Stimulated activated naive CD8-positive, alpha-beta T cell treated with anti-CD3 and anti-CD28 coated beads, Interleukin-15, Interleukin-2, amounts not matched to agents 100 U/mL and 50 U/mL, for 24 hours (primary cell): ENCODE measurements around the gene PRRT3.

Experiments
- ATAC-seq: fragments of 150-1000 bp; cut with Tn5 transposase; one replicate; pipeline ENCODE4 v1.10.0; 2021
- DNase-seq: peaks from one replicate; pipeline ENCODE4 v3.0.0; 2021

Gene PRRT3

DNA sequence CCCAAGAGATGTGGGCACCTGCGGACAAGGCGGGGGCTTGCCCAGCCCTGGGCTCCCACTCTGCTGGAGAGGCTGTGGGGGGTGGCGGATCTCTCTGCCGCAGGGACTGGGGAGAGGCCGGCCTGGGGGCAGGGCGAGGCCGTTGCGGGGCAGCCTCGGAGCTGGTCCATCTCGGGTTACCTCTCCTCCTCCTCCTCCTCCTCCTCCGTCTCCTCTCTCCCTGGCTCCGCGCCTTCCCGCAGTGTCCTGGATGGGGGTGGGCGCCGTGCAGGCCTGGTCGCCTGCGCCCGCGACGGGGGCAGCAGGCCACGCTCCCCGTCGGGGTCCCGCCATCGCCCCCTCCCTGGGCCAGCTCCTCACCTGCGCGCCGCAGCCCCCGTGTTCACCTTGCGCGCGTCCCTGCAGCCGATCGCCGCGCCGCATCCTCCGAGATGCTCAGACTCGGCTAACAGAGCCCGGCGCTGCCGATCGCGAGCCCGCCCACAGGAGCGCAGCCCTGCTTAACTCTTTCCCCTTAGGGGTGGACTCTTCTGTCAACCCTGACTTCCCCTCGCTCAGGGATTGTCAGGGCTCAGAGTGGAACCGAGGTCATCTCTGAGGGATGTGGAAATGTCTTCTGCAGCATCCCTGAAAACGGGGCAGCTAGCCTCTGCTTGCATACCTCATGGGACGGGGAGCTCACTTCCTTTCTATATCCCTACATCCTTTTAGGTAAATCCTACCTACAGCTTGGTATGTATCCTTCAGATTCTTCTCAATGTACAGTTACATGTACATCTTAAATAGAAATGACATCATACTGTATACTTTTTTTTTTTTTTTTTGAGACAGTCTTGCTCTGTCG is at the start of gene PRRT3:
TSS of gene PRRT3 (minus strand) at position 447 of the 844 bp plus-strand sequence. CDS start 2,293 bp downstream, outside the sequence.
- DNase-seq = peak; percentile 73
- peak; percentile 82 for ATAC-seq

DNA sequence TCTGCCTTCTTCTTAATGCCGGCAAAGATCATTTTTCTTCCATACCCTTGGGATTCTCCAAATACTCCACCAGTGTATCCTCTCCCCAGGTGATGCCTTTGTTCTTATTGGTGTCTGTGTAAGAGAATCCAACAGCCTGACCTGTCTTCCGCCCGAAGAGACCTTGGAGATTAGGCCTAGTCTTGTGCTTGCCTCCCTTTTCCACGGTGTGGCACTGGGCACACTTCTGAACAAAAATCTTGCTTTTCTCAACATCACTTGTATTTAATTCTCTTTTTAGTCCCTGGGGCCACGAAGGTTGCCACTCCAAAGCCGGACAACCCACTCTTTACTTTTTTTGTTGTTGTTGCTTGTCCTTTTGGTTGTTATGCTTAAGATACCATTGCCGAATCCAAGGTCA is 48.5 kb upstream of the PRRT3 start:
- ATAC-seq = no peak

DNA sequence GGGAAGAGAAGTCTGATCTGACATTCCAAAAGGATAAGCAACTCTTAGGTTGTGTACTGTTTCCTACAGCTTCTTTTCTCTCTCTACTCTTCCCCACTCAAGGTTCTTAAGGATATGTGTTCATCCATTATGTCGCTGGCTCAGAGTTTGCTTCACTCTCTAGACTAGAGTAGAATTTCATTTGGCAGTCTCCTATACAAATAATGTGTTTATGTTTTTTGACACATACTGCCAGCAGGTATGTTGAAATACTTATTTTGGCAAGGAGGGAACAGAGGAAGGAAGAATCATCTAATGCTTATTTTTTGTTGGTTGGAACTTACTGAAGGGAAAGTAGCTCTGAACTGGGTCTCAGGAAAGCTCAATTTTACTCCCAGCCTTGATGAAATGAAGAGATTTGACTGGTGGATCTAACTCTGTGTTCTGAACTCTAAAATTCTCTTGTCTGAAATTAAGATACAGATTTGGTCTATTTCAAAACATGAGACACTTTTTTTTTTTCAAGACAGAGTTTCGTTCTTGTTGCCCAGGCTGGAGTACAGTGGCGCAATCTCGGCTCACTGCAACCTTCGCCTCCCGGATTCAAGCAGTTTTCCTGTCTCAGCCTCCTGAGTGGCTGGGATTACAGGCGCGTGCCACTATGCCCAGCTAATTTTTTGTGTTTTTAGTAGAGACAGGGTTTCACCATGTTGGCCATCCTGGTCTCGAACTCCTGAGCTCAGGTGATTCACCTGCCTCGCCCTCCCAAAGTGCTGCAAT is 42.1 kb upstream of the PRRT3 start:
- ATAC-seq = no peak
- DNase-seq = no peak

More for the DNA sequence above, 48.5 kb upstream of the PRRT3 start:
- no peak for DNase-seq

DNA sequence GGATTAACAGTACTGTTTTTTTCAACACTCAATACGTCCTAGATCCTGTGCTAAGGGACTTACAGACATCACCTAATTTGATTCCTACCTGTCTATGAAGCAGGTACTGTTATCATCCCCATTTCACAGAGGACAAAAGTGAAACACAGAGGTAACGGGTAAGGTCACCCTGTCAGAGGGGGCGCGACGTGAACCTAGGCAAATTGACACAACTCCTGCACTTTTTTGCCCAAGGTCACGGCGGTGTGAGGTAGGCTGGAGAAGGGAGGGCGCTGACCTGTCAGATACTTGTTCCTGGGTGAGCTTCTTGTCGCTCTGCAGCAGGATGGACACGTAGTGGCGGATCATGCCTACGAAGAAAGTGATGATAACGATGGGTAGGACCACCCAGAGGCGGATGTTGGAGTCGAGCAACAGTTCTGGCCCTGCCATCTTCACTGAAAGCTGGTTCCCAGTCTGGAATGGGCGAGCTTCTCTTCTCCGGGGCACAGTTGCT is 34.1 kb upstream of the PRRT3 start:
- ATAC-seq = peak; percentile 30
- no peak for DNase-seq

DNA sequence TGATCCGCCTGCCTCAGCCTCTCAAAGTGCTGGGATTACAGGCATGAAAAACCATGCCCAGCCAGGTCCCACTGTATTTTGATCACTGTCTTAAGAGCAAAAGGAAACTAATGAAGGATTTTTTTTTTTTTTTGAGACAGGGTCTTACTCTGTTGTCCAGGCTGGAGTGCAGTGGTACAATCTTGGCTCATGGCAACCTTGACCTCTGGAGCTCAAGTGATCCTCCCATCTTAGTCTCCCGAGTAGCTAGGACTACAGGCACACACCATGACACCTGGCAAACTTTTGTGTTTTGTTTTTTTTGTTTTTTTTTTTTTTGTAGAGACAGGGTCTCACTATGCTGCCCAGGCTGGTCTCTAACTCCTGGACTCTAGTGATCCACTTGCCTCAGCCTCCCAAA is 28.0 kb upstream of the PRRT3 start:
- DNase-seq (no peak), ATAC-seq (no peak)

DNA sequence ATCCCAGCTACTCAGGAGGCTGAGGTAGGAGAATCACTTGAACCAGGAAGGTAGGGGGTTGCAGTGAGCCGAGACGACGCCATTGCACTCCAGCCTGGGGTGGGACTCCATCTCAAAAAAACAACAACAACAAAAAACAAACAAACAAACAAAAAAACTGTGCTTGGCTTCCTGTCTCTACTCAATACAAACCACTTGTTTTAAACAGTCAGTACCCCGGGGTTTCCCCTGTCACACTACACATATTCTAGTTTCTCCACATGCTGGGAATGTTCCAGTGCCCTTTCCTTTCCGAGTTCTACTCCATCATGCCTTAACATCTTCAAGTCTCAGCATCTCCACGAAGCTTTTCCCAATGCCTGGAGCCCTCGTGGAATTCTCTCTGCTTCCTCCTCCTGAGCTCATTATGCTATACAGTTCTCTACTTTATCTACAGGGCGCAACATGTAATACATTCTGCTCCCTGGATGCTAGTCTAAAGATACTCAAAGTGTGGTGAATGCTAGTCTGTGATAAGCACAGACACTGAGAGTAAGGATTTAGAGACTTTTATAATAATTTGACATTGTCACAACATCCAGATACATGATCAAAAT is 26.6 kb upstream of the PRRT3 start:
- DNase-seq = no peak
- no peak for ATAC-seq

DNA sequence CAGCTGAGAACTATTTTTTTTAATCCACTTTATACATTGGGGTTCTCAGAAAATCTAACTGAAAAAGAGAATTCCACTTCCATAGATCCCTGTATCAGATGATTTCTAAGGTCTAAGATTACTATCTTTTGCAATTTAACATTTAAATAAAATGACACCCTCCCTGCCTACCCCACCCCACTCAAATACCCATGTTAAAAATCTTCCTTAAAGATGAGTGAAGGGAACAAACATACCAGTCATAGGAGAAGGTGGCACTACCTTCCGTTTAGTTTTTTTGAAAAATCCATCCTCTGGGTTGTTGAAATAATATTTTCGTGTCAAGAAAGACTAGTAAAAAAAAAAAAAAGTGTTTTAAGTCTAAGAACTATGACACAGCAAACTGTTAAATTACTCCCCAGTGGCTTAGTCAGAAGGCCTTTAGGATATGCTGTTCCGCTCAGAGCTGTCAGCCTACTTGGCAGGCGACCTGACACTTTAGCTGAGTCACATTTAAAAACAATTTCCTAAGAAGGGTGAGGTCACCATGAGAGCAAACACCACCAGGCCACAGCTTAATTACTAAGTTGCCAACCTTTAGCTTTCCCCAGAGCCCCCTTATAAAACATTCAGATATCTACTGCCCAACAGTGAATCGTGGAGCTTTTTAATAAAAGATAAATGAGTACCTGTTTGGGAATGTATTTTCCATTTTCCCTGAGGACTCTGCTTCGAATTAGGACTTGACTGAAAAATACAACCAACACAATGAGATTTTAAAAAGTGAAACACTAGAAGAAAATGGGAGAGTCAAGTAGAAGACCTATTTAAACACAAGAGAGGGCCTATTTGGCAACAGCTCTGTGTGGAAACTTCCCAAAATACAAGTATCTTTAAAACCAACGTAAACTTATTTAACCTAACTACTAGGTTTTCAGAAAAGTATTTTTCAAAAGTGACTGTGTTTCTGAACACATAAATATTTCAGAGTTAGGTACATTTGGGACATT is 24.8 kb upstream of the PRRT3 start:
- peak; percentile 92 for ATAC-seq
- DNase-seq = peak; percentile 15

DNA sequence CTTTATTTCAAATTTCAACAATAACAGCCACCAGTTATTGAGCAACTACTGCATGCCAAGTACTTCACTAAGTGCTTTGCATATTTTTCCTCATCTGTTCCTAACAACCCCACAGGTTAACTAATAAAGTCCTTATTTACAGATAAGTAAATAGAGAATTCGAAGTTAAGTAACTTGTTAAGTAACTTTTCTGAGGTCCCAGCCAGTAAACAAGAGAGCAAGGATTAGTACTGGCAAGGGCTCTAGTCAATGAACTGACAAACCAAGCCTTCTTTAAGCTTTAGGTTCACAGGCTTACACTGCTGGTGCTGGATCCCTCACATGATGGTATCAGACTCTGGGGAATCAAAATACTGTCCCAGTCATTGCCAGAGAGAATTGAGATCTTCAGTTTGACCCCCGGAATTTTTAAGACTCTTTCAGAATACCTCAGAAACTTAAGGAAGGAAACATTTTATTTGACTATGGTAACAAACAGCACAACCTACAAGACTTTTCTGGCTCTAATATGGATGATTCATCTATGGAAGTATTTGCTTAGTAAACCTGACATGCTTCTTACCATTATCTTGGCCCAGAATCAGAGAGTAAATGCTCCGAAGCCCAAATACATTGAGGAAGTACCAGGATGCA is 17.9 kb upstream of the PRRT3 start:
- DNase-seq (no peak), ATAC-seq (no peak)

DNA sequence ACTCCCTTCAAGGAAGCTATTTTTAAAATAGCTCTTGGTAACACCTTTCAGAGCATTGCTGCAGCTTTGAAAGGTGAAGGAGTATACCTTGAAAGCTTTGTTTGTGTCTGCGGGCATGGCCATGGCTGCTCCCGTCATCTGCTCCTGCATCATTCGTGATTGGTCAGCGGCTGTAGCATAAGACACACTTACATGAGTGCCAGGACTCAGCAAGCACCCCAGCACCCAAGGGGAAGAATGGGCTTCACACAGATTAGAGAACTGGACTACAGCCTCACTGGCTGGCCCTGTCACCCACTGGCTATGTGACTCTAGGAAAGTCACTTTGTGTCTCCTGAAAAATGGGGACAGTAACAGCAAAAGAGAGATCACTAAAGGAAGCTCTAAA is 17.4 kb upstream of the PRRT3 start:
- DNase-seq = no peak
- ATAC-seq = no peak

DNA sequence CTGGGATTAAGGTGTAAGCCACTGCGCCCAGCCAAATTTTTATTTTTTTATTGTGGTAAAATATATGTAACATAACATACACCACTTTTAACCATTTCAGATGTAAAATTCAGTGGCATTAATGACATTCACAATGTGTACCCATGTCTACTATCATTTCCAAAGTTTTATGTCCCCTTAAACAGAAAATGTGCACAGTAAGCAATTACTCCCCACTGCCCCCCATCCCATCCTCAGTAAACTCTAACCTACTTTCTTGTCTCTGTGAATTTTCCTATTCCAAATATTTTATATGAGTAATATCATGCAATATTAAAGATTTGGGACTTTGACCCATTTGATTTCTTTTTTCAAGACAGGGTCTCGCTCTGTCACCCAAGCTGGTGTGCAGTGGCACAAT is 14.6 kb upstream of the PRRT3 start:
- DNase-seq (no peak), ATAC-seq (no peak)

DNA sequence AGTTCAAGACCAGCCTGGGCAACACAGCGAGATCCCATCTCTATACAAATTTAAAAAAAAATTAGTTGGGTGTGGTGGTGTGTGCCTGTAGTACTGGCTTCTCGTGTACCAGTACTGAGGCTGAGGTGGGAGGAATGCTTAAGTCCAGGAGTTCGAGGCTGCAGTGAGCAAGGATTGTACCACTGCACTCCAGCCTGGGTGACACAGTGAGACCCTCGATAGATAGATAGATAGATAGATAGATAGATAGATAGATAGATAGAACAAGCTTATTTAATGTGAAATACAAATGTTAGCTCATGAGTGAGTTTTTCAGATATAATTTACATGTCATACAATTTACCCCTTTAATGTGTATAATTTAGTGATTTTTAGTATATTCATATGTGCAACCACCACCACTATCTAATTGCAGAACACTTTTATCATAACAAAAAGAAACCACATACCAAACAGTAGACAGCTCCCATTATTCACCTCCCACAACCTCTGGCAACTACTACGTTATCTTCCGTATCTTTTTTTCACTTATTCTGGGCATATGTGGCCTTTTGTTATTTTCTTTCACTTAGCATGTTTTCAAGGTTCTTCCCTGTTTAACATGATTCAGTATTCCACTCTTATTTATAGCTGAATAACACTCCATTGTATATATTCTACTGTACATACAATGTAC is 13.1 kb upstream of the PRRT3 start:
- ATAC-seq (no peak), DNase-seq (no peak)

DNA sequence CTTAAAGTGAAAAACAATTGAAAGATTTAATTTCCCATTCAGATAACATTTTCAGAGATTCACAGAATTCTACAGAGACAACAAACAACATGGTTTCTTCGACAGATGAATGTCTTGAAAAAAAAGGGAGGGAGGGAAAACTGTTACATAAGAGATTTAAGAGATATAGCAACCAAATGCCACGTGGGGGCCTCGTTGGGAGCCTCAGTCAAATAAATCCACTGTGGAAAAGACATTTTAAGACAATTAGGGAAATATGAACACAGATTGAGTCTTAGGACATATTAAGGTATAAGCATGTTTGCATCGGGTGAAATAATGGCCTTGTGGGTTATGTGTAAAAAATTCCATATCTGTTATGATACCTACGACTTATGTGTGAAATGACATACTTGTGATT is 5.0 kb upstream of the PRRT3 start:
- ATAC-seq = no peak
- DNase-seq = no peak

DNA sequence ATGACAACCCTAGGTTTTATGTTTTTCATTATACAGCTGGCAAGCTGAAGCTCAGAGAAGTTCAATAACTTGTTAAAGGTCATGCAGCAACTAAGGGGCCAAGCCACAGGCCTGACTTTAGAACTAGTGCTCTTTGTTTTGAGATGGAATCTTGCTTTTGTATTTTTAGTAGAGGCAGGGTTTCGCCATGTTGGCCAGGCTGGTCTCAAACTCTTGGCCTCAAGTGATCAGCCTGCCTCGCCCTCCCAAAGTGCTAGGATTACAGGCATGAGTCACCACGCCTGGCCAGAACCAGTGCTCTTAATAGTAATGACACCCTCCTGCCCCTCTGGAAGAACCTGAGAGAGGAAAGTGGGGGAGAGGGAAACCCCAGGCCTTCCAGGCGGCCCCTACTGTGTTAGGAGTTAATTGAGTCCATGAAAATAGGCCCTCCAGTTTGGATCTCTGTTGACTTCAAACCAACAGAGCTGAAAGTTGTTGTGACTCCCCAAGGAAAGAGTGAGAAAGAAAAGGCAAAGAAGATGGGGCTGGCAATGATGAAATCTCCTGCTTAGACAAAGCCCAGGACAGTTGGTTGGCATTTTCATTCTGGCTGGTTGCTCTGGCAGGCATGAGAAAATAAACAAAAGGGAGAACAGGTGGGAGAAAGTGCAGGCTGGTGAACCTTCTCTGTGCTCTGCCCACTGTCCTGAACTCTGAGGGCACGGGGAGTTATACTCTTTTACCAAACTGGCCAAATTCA is 3.6 kb upstream of the PRRT3 start:
- DNase-seq (no peak), ATAC-seq (no peak)

DNA sequence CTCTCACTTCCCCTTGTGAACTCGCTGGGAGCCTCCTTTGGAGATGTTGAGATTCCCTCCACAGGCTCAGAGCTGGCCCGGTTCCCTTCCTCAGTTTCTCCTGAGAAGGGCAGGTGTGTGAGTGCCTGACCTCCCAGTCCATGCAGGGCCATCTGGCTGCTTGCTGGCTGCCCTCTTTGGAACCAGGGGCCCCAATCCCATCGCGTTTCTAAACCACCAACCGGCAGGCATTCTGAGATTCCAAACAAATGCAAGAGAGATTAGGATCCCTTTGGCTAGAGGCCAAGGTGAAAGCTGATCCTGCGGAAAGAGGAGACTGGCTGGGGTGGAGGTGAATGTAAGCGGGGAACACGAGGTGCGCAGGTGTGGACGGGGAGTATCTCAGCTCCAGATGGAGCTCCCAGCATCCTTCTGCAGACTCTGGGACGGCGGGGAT is 2.9 kb upstream of the PRRT3 start:
- DNase-seq (no peak), ATAC-seq (no peak)

DNA sequence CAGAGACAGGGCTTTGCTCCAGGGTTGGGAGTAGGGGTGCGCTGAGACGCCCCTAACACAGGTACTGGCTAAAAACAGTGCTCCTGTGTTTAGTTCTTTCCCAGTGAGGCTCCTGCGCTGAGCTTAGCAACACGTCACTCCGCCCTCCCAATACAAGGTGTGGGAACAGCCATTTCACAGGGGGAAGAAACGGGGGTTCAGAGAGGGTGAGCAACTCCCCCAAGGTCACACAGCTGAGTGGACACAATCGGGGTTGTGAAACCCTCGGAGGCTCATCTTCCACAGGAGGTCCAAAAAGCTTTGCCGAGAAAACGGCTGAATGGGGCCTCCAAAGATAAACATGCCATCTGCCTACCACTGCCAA is 628 bp downstream of the PRRT3 start:
- DNase-seq = no peak
- peak; percentile 19 for ATAC-seq

DNA sequence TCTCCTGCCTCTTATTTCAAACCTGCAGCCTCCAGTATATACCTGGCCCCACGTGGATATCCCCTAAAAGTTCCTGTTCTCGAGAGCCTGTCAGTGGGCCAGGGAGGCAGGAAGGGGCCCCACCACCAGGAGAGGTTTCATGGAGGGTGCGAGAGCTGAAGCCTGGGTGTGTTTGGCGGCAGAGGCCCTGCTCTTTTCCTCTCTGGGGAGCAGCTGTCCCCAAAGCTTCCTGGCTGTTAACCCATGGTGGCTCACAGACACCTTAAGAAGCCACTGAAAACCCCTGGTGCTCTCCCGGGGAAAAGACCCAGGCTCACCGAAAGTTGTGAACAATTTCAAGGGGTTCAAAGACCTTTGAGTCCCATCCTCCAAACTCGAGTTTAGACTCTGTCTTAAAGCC is 1.1 kb downstream of the PRRT3 start:
- peak; percentile 29 for ATAC-seq
- DNase-seq = peak; percentile 45

DNA sequence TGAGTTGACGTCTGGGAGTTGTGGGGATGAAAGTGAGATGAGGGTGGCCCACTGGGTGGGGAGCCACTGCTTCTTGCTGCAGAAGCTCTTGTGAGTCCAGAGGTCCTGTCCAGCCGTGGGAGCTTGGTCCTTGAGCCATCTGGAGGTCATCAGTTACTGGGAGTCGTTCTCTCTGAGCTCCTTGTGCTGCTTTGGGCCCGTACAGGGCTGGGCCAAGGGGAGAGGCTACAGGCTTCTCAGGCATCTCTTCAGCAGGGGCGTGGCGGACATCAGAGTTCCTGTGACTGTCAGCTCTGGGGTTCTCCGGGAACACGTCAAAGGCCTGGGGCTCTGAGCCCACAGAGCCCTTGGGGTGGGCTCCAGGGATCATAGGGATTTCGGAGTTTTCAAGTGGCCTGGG is 2.6 kb downstream of the PRRT3 start:
- no peak for DNase-seq
- no peak for ATAC-seq

DNA sequence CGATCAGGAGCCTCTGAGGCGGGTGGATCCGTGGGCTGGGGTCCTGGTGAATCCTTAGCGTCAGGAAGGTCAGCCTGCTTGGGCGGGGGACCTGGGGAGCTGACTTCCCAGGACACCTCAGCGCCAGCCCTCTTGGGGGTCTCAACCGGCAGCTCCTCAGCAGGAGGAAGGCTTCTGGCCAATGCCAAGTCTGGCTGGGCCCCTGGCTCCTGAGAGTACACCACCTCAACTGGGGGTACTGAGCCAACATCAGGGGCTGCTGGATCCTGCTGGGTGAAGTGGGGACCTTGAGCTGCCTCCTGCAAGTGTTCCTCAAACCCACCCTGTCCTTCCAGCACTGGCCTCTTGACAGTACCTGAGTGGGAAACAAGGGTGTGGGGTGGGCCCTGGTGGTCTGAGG is 3.1 kb downstream of the PRRT3 start:
- ATAC-seq = no peak
- no peak for DNase-seq

DNA sequence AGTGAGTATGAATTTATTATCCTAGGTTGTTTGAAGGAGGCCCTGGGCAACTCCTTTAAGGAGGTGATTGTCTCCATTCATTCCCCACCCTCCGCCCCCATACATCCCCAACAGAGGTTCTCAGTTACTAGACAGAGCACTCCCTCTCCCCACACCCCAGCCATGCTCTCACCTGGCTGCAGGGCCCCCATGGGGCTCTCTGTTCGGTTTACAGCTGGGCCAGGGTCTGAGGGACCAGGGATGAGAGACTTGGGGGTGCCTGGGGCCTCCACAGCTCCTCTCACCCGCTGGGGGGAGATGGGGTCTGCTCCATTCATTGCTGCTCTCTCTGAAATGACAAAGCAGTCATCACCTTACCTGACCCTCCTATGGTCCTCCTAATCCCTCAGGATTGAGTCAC is 3.6 kb downstream of the PRRT3 start:
- ATAC-seq (no peak), DNase-seq (no peak)
